ENCODE data around the gene SPCS1. TPM values are rescaled to one million over a fixed set of nuclear protein-coding genes. Genes with fewer than 3 reads are reported as not detected.

SPCS1 gene
- total RNA-seq, 1 experiment from 2014 or later: 81.1 TPM

- ChIA-PET CTCF (no interaction called here), POLR2A (ENCODE audit: low non-redundant PET) (no interaction called here)
- Histone ChIP-seq H3K4me3 (ENCODE audit: low read depth, low read length, poor library complexity, severe bottlenecking) (no peak overlapping the region), H3K36me3 (ENCODE audit: insufficient read depth, low read length, poor library complexity, severe bottlenecking) (peaks cover 66% of the 10 kb centered on the region), H3K4me1 (ENCODE audit: insufficient read depth, low read length, poor library complexity, severe bottlenecking) (peaks cover 12% of the 10 kb centered on the region), H3K27me3 (replicated peaks; ENCODE audit: insufficient read depth, low read depth, low read length, poor library complexity) (no peaks in the 10 kb centered on the region), H3K27ac (ENCODE audit: low read depth, low read length, poor library complexity, severe bottlenecking) (no peak overlapping the region), H3K9me3 (ENCODE audit: low read depth, low read length, poor library complexity, severe bottlenecking) (no peaks in the 10 kb centered on the region)
- BruUV-seq (replicated peaks): no TSS peak
- no peak for DNase-seq (ENCODE audit: low spot score)
- intact Hi-C loops (cut with micrococcal nuclease; ENCODE audit: unreplicated experiment): no loop called here
- no peak for TF ChIP-seq EZH2 (IDR thresholded peaks at IDR 0.05; ENCODE audit: borderline replicate concordance, low read depth, low read length, poor library complexity, severe bottlenecking)
- TF ChIP-seq, protein P1, sequence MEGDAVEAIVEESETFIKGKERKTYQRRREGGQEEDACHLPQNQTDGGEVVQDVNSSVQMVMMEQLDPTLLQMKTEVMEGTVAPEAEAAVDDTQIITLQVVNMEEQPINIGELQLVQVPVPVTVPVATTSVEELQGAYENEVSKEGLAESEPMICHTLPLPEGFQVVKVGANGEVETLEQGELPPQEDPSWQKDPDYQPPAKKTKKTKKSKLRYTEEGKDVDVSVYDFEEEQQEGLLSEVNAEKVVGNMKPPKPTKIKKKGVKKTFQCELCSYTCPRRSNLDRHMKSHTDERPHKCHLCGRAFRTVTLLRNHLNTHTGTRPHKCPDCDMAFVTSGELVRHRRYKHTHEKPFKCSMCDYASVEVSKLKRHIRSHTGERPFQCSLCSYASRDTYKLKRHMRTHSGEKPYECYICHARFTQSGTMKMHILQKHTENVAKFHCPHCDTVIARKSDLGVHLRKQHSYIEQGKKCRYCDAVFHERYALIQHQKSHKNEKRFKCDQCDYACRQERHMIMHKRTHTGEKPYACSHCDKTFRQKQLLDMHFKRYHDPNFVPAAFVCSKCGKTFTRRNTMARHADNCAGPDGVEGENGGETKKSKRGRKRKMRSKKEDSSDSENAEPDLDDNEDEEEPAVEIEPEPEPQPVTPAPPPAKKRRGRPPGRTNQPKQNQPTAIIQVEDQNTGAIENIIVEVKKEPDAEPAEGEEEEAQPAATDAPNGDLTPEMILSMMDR (conservative IDR thresholded peaks at IDR 0.05; ENCODE audit: low read depth, low read length): no peak
These were observed 17.6 kb upstream of the SPCS1 start for GRCh38 chr3:52688266-52688665.

DNA sequence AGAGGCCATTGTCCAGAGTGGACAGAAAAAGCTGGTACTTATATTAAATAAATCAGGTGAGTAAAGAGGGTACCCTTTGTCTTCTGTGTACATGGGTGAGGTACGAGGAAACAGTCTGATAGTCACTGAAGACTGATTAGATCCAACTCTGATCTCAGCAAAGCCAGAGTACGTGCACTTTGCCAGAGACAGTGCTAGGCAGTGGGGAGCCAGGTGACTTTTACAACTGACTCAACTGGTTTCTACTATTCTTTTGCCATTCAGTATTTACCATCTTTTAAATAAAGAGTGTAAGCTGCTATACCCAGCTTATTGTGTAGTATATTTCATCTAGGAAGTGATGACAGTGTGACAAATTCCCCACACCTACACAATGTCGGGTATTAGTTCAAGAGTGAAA is 16.8 kb upstream of the SPCS1 start:
- Histone ChIP-seq H3K4me3 (ENCODE audit: low read depth, low read length, poor library complexity, severe bottlenecking) (no peak overlapping the region), H3K27ac (ENCODE audit: low read depth, low read length, poor library complexity, severe bottlenecking) (no peak overlapping the region), H3K27me3 (replicated peaks; ENCODE audit: insufficient read depth, low read depth, low read length, poor library complexity) (no peaks in the 10 kb centered on the region), H3K36me3 (ENCODE audit: insufficient read depth, low read length, poor library complexity, severe bottlenecking) (peaks cover 74% of the 10 kb centered on the region), H3K4me1 (ENCODE audit: insufficient read depth, low read length, poor library complexity, severe bottlenecking) (peaks cover 12% of the 10 kb centered on the region), H3K9me3 (ENCODE audit: low read depth, low read length, poor library complexity, severe bottlenecking) (no peaks in the 10 kb centered on the region)
- intact Hi-C loops (cut with micrococcal nuclease; ENCODE audit: unreplicated experiment): no loop called here
- ChIA-PET CTCF (no interaction called here), POLR2A (ENCODE audit: low non-redundant PET) (interaction anchor here (0.6 kb wide), 1 partner anchor 429 kb away, joined by 3 read pairs; no protein-coding TSS in a partner anchor)
- no peak for TF ChIP-seq EZH2 (IDR thresholded peaks at IDR 0.05; ENCODE audit: borderline replicate concordance, low read depth, low read length, poor library complexity, severe bottlenecking)
- TF ChIP-seq, protein P1 (conservative IDR thresholded peaks at IDR 0.05; ENCODE audit: low read depth, low read length): no peak
- DNase-seq (ENCODE audit: low spot score): no peak
- no TSS peak for BruUV-seq (replicated peaks)

- no peak for DNase-seq (ENCODE audit: low spot score)
- H3K27me3 ChIP-seq (replicated peaks; ENCODE audit: insufficient read depth, low read depth, low read length, poor library complexity): no peaks in the 10 kb centered on the region
- peaks cover 12% of the 10 kb centered on the region for H3K4me1 ChIP-seq (ENCODE audit: insufficient read depth, low read length, poor library complexity, severe bottlenecking)
- no peaks in the 10 kb centered on the region for H3K9me3 ChIP-seq (ENCODE audit: low read depth, low read length, poor library complexity, severe bottlenecking)
- no TSS peak for BruUV-seq (replicated peaks)
- no peak overlapping the region for H3K27ac ChIP-seq (ENCODE audit: low read depth, low read length, poor library complexity, severe bottlenecking)
- ChIA-PET POLR2A (ENCODE audit: low non-redundant PET) (no interaction called here), CTCF (no interaction called here)
- TF ChIP-seq, protein P1 (conservative IDR thresholded peaks at IDR 0.05; ENCODE audit: low read depth, low read length): no peak
- no peak for TF ChIP-seq EZH2 (IDR thresholded peaks at IDR 0.05; ENCODE audit: borderline replicate concordance, low read depth, low read length, poor library complexity, severe bottlenecking)
- intact Hi-C loops (cut with micrococcal nuclease; ENCODE audit: unreplicated experiment): no loop called here
- peaks cover 88% of the 10 kb centered on the region for H3K36me3 ChIP-seq (ENCODE audit: insufficient read depth, low read length, poor library complexity, severe bottlenecking)
- no peak overlapping the region for H3K4me3 ChIP-seq (ENCODE audit: low read depth, low read length, poor library complexity, severe bottlenecking)
These were observed 15.3 kb upstream of the SPCS1 start for GRCh38 chr3:52690560-52690959.
